ENCODE measurements around the gene CENPP.

CENPP gene

DNA sequence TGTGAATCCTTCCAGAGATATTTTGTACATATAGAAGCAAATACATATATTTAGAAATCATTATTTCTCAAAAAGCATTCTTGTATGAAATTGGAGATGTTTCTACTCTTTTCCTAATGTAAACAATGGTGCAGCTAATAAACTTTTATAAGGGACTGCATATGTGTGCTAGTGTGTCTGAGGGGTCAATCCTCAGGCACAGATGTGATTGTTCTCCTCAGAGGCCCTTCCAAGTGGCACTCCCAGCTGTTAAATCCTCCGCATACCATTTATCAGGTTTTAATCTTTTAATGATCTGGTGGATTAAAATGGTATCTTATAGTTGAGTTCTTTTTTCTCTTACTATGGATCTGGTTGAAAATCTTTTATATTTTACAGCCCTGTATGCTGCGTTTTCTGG is 104.1 kb downstream of the CENPP start:
- no peak for FAIRE-seq

DNA sequence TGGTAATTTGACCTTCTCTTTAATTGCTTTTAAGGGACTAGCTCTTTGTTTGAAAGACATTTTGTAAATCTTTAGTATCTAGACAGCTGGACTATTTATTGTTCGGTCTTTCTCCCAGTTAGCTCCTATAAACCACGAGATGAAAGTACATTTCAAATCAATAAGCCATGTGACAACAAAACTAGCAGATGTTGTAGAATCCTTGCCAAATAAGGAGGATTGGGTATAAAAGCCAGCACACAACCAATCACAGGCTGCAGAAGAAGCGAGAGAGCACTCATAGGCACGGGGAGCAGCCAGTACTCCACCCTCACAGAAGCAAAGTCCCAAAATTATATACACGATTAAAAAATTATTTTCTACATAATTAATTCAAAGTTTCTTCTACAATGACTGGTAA is 106.6 kb downstream of the CENPP start:
- no peak for FAIRE-seq

DNA sequence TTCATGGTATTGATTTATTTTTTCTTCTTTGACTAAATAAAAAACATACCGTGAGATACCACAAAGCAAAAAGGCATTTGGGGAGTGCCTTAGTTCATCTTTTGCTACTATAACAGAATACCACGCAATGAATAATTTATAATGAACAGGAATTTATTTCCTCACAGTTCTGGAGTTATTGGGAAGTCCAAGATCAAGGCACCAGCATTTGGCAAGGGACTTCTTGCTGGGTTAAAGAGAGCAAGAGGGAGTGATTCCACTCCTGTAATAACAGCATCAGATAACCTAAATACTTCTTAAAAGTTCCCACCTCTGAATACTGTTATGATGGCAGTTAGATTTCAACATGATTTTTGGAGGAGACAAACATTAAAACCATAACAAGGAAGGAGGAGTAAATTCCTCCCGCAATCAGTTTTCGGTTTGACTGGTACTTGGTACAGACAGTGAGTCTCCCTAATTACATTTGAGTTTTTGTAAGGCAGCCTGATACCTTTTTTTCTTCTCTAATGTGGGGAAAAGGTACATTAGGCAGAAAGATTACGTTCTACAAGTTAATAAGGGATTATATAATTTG is 107.3 kb downstream of the CENPP start:
- no peak for FAIRE-seq

DNA sequence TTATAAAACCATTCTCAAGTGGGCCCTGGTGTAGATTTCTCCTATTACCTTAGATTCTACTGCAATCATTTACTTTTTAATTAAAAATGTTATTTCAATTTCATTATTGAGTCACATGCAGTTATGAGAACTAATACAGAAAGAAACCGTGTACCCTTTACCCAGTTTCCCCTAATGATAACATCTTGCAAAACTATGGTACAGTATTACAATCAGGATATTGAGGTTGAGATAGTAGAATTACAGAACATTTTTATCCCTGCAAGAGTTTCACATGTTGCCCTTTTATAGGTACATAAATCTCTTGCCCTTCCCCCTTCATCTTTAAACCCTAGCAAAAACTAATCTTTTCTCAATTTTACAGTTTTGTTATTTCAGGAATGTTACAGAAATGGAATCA is 109.5 kb downstream of the CENPP start:
- no peak for FAIRE-seq

DNA sequence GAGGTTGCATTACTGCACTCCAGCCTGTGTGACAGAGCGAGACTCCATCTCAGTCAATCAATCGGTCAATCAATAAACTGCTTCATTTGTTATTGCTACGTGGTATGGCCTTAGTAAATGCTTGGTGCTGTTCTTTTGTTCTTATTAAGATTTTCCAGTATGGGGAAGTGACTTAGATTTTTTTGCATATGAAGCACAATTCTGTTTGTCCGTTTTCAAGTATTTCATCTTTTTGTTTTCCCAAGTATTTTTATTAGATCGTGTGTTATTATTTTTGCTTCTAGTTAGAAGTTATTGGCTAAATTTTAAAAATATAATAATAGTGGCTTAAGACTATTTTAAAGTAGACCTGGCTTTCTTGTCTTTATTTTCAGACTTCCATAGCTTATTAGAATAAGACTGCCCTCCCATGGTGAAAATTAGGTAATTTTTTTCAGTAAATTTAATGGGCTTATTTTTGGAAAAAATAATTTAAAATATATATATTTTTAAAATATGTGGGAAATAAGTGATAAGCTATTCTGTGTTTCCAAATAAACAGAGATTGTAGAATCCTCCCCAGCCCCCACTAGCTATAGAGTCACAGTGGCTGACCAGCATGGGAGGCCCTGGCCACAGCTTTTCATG is 113.3 kb downstream of the CENPP start:
- peak; percentile 69 for FAIRE-seq

DNA sequence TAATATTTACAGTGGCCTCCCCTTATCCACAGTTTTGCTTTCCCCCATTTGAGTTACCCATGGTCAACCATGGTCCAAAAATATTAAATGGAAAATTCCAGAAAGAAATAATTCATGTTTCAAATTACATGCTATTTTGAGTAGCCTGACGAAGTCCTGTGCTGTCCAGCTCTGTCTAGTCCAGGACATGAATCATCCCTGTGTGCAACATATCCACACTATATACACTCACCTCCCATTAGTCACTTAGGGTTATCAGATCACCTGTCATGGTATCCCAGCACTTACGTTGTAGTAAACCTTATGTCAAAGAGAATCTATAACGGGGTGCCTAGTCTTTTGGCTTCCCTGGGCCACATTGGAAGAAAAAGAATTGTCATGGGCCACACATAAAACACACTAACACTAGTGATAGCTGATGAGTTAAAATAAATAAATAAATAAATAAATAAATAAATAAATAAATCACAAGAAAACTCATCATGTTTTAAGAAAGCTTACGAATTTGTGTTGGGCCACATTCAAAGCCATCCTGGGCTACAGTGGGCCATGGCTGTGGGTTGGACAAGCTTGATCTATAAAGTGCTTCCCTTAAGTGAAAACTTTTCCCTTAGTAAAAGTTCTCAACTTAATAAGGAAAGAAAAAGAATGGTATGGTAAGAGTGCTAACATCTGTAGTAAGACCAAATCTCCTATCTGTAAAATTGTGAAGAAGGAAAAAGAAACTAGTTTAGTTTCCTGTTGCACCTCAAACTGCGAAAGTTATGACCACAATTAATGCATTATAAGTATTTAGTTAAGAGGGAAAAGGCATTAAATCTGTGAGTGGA is 114.4 kb downstream of the CENPP start:
- FAIRE-seq: no peak

DNA sequence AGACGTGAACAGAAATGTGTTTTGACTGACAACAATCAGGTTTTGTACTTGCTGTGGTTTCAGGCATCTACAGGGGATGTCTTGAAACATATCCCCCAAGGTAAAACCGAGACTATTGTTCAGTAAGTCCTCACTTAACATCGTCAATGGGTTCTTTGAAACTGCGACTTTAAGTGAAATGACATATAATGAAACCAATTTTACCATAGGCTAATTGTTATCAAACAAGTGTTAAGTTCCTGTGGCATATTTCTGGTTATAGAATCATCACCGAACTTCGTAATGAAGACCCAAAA is 114.9 kb downstream of the CENPP start:
- FAIRE-seq: no peak

DNA sequence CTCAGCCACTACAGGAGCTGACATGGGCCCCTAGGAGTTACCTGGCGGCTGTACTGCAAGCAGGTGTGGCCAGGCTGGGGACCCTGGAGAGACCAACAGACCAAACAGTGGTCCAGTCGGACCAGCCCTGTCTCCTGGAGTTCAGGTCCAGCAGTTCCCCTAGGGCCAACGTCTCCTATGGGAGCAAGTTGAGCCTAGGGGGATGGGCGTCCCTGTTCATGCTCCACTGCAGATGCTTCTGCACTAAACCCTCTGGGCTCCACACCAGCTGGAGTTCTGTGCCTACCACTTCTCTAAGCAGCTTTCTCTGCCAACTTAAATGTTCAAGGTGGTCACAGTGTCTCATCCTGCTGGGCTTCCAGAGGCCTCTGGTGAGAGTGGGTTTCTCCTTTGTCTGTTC is 119.1 kb downstream of the CENPP start:
- FAIRE-seq: no peak

DNA sequence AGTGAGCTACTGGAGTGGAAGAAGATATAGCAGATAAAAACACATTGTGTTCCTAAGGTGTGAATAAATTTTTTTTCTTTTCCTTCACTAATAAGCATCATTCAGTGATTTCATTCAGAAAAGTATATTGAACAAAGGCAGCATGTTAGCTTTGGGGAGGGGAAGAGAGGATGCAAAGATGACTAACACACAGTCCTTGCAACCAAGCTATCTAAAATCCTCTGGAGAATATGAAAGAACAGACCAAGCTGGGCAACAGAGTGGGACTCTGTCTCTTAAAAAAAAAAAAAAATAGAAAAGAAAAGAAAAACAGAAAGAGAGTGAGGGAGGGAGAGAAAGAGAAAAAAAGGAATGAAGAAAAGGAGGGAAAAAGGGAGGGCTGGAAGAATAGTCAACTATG is 120.8 kb downstream of the CENPP start:
- no peak for FAIRE-seq

DNA sequence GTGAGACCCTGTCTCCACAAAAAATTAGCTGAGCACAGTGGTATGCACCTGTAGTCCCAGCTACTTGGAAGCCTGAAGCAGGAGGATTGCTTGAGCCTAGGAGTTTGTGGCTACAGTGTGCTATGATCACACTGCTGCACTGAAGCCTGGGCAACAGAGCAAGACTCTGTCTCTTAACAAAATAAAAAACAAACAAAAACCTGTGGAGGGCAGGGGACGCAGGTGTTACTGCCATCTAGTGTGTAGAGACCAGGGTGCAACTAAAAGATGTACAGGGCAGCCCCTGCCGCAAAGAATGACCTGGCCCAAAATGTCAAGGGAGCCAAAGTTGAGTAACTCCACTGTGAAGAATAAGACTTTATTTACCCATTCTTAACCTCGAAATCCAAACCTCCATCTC is 129.5 kb downstream of the CENPP start:
- FAIRE-seq: no peak

DNA sequence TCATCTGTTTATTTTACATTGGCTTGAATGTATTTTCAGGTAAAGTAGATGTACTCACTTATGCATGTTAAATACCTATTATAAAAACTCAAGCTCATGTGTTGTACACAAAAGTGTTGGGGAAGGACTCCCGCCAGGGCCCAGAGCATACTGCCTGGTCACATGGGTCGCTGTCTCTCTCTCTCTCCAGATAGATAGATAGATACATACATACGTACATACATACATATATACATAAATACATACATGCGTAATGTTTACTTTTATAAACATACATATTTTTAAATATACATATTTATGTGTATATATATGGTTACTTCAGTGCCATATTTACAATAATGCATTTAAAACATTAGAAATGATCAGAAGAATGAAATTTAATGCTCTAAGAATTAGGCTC is 131.8 kb downstream of the CENPP start:
- FAIRE-seq: no peak

DNA sequence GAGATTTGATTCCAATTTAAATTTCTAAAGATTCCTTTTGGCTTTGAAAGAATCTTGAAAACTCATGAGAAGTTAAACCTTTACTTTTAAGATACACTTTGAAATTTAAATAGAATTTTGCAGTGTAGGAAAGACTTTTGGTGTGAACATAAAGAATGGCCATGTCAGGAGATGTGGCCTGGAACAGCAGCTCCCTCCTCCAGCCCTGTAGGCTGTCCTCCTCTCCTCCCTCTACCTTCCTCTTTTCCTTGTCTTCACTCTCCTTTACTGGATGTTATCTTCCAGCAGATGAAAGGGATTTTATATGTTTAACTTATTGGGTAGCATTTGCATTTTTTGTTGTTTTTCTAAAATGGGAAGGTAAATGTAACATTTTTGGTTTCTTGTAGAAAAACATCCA is 137.6 kb downstream of the CENPP start:
- FAIRE-seq: no peak

DNA sequence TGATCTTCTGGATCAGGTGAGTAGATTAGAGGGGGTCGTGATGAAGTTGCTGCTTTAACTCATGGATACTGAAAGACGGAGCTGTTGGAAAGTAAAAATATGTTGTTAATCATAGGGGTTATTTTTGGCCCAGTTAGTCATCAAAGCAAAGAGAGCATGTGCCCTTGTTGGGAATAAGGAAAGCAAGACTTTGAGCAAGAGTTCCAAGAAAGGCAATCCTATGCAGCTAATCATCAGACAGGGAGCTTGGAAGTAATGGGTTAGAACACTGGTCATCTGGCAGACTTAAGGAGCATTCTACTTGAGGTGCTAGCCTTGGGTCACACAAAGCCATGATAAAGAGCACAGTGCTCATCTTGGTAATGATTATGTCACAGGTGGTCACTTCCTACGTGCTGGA is 138.2 kb downstream of the CENPP start:
- no peak for FAIRE-seq

DNA sequence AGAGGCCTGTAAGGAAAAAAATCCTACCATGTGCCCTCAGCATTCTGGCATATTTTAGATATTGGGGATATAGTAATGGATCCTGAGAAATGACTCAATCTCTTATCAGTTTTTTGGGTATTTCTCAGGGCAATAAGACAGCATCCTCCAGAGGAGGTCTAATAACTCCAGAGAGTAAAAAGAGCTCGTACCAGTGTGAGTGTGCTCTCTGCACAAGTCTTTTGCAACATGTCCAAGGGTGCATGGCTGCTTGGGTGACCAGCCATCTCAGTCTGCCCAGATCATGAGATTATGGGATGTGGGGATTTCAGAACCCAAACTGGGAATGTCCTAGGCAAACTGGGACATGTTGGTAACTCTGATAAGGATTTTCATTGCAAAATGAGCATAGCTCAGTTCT is 141.3 kb downstream of the CENPP start:
- FAIRE-seq: no peak

DNA sequence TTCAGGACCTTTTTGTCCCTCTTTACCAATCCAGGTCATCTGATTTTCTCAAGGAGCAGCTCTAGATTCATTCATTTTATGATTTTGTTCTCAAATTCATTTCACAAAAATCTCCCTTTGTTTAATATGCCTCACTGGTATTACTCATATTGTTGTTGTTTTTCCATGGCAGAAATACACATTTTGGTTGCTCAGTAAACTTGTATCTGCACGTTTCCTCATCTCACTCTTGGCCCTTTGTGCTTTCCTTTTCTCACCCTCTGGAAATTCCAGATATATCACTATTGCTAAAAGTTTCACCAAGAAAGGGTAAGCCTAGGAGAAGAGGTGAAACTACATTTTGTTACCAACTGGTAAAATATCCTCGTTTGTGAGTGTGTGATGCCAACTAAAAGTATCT is 141.8 kb downstream of the CENPP start:
- no peak for FAIRE-seq

DNA sequence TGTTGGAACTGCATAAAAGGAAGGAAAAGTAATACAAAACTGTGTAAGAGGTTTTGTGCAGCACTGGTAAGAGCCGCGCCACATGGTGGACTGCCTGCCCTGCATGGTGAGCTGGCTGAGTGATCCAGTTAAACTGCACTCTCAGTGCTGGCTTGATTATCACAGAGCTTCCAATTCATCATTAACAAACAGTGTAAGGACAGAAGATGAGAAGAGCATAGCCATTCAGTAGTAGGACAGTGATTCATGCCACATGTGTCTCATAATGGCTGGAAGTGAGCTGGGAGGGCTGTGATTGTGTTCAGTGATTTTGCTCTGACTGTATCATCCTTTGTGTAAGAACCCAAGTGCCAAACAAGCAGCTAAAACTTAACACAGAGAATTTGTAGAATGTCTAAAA is 142.5 kb downstream of the CENPP start:
- FAIRE-seq: no peak

DNA sequence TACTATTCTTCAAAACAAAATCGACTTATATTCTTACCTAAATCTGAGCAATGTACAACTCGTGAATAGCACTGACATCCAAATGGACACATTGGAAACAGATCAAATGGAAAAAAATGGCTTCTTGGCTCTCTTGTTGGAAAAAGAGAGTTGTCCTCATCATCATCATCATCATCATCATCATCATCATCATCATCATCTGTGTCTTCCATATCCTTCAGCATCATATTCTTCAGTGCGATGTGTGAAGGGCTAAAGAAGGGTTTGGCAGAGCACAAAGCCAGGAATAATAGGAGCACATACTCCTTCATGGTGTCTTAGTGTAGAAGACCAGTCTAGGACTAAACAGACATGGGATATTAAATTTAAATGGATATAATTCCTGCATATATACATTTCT is 148.8 kb downstream of the CENPP start:
- no peak for FAIRE-seq

DNA sequence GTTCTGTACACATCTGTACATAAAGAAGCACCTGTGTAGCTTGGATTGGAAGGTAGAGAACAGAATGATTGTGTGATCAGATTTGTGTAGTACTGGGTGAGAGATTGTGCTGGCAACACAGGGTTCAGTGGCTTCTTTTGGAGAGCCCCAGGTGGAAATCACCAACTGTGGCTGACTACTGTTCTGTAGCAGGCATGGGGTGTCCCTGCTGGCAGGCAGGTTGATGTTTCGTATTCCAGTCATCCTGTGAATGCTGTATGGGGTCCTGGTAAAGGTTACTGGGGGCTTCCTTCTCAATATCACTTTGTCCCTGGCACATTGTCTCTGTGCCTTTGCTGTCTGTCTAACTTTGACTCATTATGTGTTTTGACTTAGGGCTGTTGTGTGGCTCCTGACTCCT is 151.2 kb downstream of the CENPP start:
- no peak for FAIRE-seq

DNA sequence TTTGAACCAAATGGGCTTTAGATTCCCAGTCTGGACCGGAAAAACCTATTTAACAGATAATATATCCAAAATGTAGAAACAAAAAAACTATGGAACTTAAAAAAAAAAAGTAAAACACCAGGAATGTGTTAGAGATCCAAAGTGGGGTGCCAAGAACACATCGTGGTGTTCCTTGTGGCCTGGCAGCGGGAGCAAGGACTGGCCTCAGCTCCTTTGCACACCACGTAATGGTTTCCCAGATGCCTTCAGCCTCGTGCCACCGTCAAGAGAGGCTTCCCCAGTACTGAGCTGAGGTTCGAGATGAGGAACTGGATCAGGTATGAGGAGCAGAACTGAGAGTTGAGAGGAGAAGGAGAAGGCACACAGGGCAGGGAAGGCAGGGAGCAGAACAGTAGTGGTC is 153.0 kb downstream of the CENPP start:
- FAIRE-seq: no peak

DNA sequence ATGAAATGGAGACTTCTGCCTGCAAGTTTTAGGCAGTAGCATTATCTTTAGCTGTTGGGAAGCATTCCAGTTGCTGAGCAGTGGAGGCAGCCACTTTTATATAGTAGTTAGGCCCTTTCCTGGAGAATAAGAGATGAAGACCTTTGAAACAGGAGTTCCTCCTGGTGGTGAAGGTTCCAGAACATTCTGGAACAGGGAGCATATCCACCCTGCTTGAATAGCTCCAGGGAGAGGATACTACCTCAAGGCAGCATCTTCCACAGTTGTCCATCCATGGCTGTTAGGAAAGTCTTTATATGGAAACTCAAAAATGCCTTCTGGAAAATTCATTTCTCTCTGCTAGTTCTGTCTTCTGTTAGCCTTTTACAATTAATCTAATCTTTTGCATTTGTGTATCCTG is 153.6 kb downstream of the CENPP start:
- FAIRE-seq: no peak

DNA sequence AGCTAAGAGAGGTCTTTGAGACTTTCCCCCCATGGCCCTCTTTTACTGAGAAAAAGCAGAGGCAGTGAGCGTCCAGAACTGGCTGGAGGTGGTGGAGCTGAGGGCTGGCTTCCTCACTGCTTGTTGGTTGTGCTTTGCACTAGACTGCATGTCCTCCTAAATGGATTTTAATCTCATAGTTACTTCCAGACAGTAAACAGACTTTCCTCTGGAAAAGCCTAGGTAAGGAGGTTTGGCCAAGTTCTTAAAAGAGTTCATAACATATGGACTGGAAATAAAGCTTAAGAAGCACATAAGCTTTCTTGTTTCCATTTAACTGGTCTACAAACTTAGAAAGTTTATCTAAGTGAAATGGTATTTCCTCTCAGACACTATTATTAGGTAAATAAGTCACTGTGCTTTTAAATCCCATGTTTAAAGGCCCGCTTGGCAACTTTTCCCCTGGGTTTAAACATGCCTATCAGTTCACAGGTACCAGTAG is 154.6 kb downstream of the CENPP start:
- no peak for FAIRE-seq

DNA sequence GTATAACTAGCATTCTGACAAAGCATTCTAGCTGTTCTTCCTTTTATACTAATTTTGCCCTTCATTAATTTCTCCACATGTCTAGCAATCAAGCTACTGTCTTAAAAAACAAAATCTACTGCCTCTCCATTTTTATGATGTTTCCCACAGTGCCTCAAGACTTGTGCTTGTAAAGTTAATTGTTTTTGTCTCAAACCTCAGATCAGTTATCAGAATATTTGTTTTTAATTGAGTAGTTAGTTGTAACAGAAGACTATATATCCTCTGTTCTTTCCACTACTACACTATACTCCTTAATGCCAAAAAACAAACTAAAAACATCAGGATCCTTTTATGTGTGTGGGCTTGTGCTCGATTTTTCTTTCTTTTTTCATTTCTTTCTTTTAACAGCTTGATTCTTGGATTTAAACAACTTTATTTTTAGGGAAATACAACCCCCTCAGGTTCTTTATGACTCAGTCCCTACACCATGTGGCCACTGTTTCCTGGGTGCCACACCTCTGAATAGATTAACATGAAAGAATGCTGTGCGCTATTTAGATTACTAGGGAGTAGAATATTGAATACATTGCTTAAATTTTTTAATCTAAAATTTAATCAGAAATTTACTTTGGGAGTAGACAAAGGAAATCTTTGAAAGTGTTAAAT is 155.4 kb downstream of the CENPP start:
- FAIRE-seq: no peak

DNA sequence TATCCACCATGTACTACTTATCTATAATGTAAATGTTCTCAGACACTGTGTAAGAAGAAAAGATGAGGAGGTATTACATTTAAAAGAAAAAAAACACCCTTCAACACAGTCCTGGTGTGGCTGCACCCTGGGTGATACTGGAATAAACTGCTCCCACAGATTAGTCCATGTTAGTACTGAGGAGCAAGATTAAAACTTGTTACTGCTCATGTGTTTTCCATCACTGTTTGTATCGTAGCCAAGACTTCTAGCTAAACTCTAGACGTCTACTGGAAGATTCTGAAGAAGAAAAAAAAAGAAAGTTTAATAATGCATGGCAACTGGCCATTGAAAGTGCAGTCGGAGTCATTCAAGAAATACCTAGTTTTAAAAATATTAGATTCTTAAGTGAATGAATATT is 156.6 kb downstream of the CENPP start, which contains the start of gene ASPN:
Gene ASPN, minus strand, starts transcription at position 178 of the 400 bp plus-strand sequence.
- no peak for FAIRE-seq

DNA sequence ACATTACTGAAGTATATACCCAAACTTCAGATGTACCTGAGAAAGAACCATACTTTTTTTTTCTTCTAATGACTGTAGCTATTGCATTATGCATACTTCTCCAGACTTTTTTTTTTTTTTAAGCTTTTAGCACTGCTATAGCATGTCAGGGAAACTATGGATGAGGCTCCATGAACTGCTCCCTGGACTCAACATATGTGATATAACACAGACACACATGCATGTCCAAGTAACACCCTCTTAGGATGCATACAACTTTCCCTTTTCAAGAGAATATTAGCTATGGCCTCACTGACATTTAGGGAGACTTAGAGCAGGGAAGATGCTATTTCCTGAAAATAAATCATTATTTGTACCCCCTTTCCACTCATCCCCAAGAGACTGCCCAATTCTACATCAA is 157.1 kb downstream of the CENPP start:
- FAIRE-seq: no peak
